ENCODE data around the gene TBL1X. TPM values are rescaled to one million over a fixed set of nuclear protein-coding genes. Genes with fewer than 3 reads are reported as not detected.

TBL1X gene
- total RNA-seq, 4 donors from 2014 or later = 27.7 to 49.1 (median 39.6) TPM

GRCh38 chrX:9682456-9682855 is 217.6 kb downstream of the TBL1X start:
- peaks cover 0 to 11% (median 0%) of the 10 kb centered on the region in 3 donors for H3K4me1 ChIP-seq
- peak in 3 of 4 experiments; percentile 29 to 51 (median 39) for TF ChIP-seq CTCF (IDR thresholded peaks at IDR 0.05)
- TF ChIP-seq POLR2A (IDR thresholded peaks at IDR 0.05) = no peak
- TF ChIP-seq POLR2AphosphoS5 (IDR thresholded peaks at IDR 0.05) = no peak
- no peak for TF ChIP-seq EP300 (IDR thresholded peaks at IDR 0.05)
- no peak overlapping the region for H3K4me3 ChIP-seq
- H3K9me3 ChIP-seq = no peaks in the 10 kb centered on the region
- no peak overlapping the region for H3K27ac ChIP-seq
- no peaks in the 10 kb centered on the region for H3K27me3 ChIP-seq
- peaks cover 0 to 8% of the 10 kb centered on the region in 2 donors for H3K36me3 ChIP-seq
- peak; percentile 53 for ATAC-seq
- WGBS, 2 donors (ENCODE audit: low coverage in 1 of 2) = 10 to 51% methylated on average over 3 to 6 of the region's 10 CpGs

- no peak for ATAC-seq
- no peaks in the 10 kb centered on the region for H3K9me3 ChIP-seq
- WGBS, 2 donors (ENCODE audit: low coverage in 1 of 2) = 86% methylated on average over 2 of the region's 6 CpGs; no CpG with 5 or more reads in 1 of the 2 donors
- no peaks in the 10 kb centered on the region for H3K27me3 ChIP-seq
- peaks cover 0 to 12% of the 10 kb centered on the region in 2 donors for H3K36me3 ChIP-seq
- H3K27ac ChIP-seq = no peak overlapping the region
- no peak for TF ChIP-seq POLR2A (IDR thresholded peaks at IDR 0.05)
- no peak for TF ChIP-seq EP300 (IDR thresholded peaks at IDR 0.05)
- no peak for TF ChIP-seq CTCF (IDR thresholded peaks at IDR 0.05)
- no peak for TF ChIP-seq POLR2AphosphoS5 (IDR thresholded peaks at IDR 0.05)
- no peak overlapping the region for H3K4me3 ChIP-seq
- H3K4me1 ChIP-seq = peaks cover 0 to 11% (median 0%) of the 10 kb centered on the region in 3 donors
Observed at GRCh38 chrX:9682861-9683260, 218.0 kb downstream of the TBL1X start.

GRCh38 chrX:9683350-9683749 is 218.5 kb downstream of the TBL1X start:
- H3K9me3 ChIP-seq = no peaks in the 10 kb centered on the region
- H3K4me1 ChIP-seq = peaks cover 0 to 11% (median 0%) of the 10 kb centered on the region in 3 donors
- H3K4me3 ChIP-seq = no peak overlapping the region
- WGBS, 2 donors (ENCODE audit: low coverage in 1 of 2) = 82% methylated on average over 7 of the region's 9 CpGs; no CpG with 5 or more reads in 1 of the 2 donors
- TF ChIP-seq CTCF (IDR thresholded peaks at IDR 0.05) (no peak), POLR2AphosphoS5 (IDR thresholded peaks at IDR 0.05) (no peak), POLR2A (IDR thresholded peaks at IDR 0.05) (no peak), EP300 (IDR thresholded peaks at IDR 0.05) (no peak)
- no peak for ATAC-seq
- peaks cover 0 to 17% of the 10 kb centered on the region in 2 donors for H3K36me3 ChIP-seq
- no peak overlapping the region for H3K27ac ChIP-seq
- no peaks in the 10 kb centered on the region for H3K27me3 ChIP-seq

- Histone ChIP-seq H3K4me1 (no peaks in the 10 kb centered on the region), H3K27me3 (no peaks in the 10 kb centered on the region), H3K36me3 (peaks cover 0 to 52% of the 10 kb centered on the region in 2 donors), H3K27ac (no peak overlapping the region), H3K4me3 (no peak overlapping the region), H3K9me3 (no peaks in the 10 kb centered on the region)
- no peak for ATAC-seq
- TF ChIP-seq EP300 (IDR thresholded peaks at IDR 0.05) = no peak
- 97% methylated on average over 5 of the region's 27 CpGs; no CpG with 5 or more reads in 1 of the 2 donors for WGBS, 2 donors (ENCODE audit: low coverage in 1 of 2)
Observed at GRCh38 chrX:9687899-9688298, 223.0 kb downstream of the TBL1X start.

GRCh38 chrX:9688833-9689232 is 224.0 kb downstream of the TBL1X start:
- no peak for TF ChIP-seq EP300 (IDR thresholded peaks at IDR 0.05)
- no peak for TF ChIP-seq POLR2A (IDR thresholded peaks at IDR 0.05)
- TF ChIP-seq POLR2AphosphoS5 (IDR thresholded peaks at IDR 0.05) = no peak
- H3K27ac ChIP-seq = no peak overlapping the region
- H3K27me3 ChIP-seq = no peaks in the 10 kb centered on the region
- H3K9me3 ChIP-seq = no peaks in the 10 kb centered on the region
- no peaks in the 10 kb centered on the region for H3K4me1 ChIP-seq
- H3K4me3 ChIP-seq = no peak overlapping the region
- WGBS, 2 donors (ENCODE audit: low coverage in 1 of 2) = 86% methylated on average over 4 of the region's 24 CpGs; no CpG with 5 or more reads in 1 of the 2 donors
- no peak for ATAC-seq
- H3K36me3 ChIP-seq = peaks cover 0 to 61% of the 10 kb centered on the region in 2 donors

- Histone ChIP-seq H3K9me3 (no peaks in the 10 kb centered on the region), H3K4me1 (no peaks in the 10 kb centered on the region), H3K36me3 (peaks cover 0 to 56% of the 10 kb centered on the region in 2 donors), H3K4me3 (no peak overlapping the region), H3K27me3 (no peaks in the 10 kb centered on the region), H3K27ac (no peak overlapping the region)
- WGBS, 2 donors (ENCODE audit: low coverage in 1 of 2) = 96 to 100% methylated on average over 1 to 4 of the region's 5 CpGs
- ATAC-seq = no peak
- TF ChIP-seq POLR2AphosphoS5 (IDR thresholded peaks at IDR 0.05) = no peak
- no peak for TF ChIP-seq CTCF (IDR thresholded peaks at IDR 0.05)
- no peak for TF ChIP-seq EP300 (IDR thresholded peaks at IDR 0.05)
- no peak for TF ChIP-seq POLR2A (IDR thresholded peaks at IDR 0.05)
Observed at GRCh38 chrX:9690046-9690445, 225.2 kb downstream of the TBL1X start.
